Mesodermal cell (in vitro differentiated cells): ENCODE results near the gene SORCS2.

Experiments used
- H3K27ac ChIP-seq: 2 replicates; pipeline ENCODE4 v1.7.0; 2013; ENCODE audit warnings: mild to moderate bottlenecking, low read depth, low read length, moderate library complexity; ENCODE audit not compliant: severe bottlenecking
- H3K36me3 ChIP-seq: 2 replicates; pipeline ENCODE4 v1.7.1; 2013; ENCODE audit warnings: mild to moderate bottlenecking, low read length, moderate library complexity; ENCODE audit not compliant: control insufficient read depth, insufficient read depth
- H3K4me1 ChIP-seq: one replicate; pipeline ENCODE4 v1.7.1; 2013; ENCODE audit warnings: mild to moderate bottlenecking, low read length; ENCODE audit not compliant: insufficient read depth, control insufficient read depth, poor library complexity, severe bottlenecking
- H3K4me3 ChIP-seq: 2 replicates; pipeline ENCODE4 v1.7.0; 2013; ENCODE audit warnings: low read length, control low read depth, mild to moderate bottlenecking; ENCODE audit not compliant: insufficient read depth, poor library complexity, severe bottlenecking; ENCODE audit errors: extremely low read depth
- H3K9me3 ChIP-seq: 2 replicates; pipeline ENCODE4 v1.7.1; 2013; ENCODE audit warnings: mild to moderate bottlenecking, low read length, moderate library complexity; ENCODE audit not compliant: control insufficient read depth
- WGBS, 2 experiments: methylation state at CpG; one replicate each; pipeline ENCODE4 v1.1.5; 2013; ENCODE audit warnings: missing lambda C conversion rate in 2 of 2; ENCODE audit not compliant: insufficient coverage in 2 of 2; 5-methylcytosine and 5-hydroxymethylcytosine counted together

The SORCS2 gene

GRCh38 chr4:7627251-7628250 lies 435.2 kb downstream of the SORCS2 start:
- Histone ChIP-seq H3K27ac (no peak overlapping the region), H3K9me3 (peaks cover 7% of the 10 kb centered on the region), H3K36me3 (no peaks in the 10 kb centered on the region), H3K4me1 (peaks cover 25% of the 10 kb centered on the region), H3K4me3 (no peak overlapping the region)
- 88 to 97% methylated on average over 10 to 16 of the region's 18 CpGs for WGBS, 2 experiments

- WGBS, 2 experiments, result 80 to 92% methylated on average over 5 to 8 of the region's 10 CpGs
- Histone ChIP-seq H3K4me1 (peaks cover 26% of the 10 kb centered on the region), H3K9me3 (peaks cover 7% of the 10 kb centered on the region), H3K27ac (no peak overlapping the region), H3K36me3 (no peaks in the 10 kb centered on the region), H3K4me3 (no peak overlapping the region)
These were observed 436.1 kb downstream of the SORCS2 start for GRCh38 chr4:7628432-7628831.

GRCh38 chr4:7629501-7630254 lies 437.3 kb downstream of the SORCS2 start:
- no peak overlapping the region for H3K4me3 ChIP-seq
- H3K36me3 ChIP-seq, result no peaks in the 10 kb centered on the region
- no peak overlapping the region for H3K27ac ChIP-seq
- peaks cover 26% of the 10 kb centered on the region for H3K4me1 ChIP-seq
- WGBS, 2 experiments, result 94 to 100% methylated on average over 9 to 11 of the region's 13 CpGs
- H3K9me3 ChIP-seq, result peaks cover 7% of the 10 kb centered on the region

DNA sequence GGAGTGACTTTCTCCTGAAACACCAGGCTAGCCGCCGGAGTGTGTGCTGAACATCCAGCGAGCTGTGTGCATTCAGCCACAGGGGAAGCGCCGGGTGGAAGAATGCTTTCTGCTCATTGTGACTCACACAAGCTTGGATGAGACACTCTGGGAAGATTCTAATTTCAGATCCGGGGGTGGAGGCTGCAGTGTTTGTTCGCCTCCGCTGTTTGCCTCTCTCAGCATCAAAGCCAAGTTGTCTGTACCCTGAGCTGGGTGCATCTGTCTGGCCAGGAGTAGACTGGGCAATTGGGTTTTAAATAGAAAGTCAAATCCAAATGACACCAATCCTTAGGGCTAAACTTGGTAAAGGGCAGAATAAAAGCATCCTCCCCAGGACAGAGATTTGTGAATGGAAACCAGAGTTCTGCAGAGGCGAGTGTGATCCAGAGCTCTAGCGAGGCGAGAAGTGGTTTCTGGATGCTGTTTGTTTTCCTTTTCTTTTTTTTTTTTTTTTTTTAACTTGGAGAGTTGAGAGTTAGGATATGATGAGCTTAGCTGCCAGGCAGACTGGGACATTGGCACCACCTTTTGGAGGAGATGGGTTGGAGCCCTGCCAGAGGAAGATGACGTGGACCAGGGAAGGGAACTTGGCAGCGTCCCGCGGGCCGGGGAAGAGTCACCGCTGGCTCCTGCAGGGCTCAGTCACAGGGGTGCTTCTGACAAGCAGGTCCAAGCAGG lies 438.4 kb downstream of the SORCS2 start:
- Histone ChIP-seq H3K4me3 (no peak overlapping the region), H3K36me3 (no peaks in the 10 kb centered on the region), H3K9me3 (peaks cover 7% of the 10 kb centered on the region), H3K4me1 (peaks cover 26% of the 10 kb centered on the region), H3K27ac (peak overlapping the region; percentile 23)
- WGBS, 2 experiments, result 89 to 94% methylated on average over 14 to 17 of the region's 17 CpGs

GRCh38 chr4:7631288-7632014 lies 439.1 kb downstream of the SORCS2 start:
- H3K36me3 ChIP-seq, result no peaks in the 10 kb centered on the region

GRCh38 chr4:7632341-7632740 lies 440.0 kb downstream of the SORCS2 start:
- Histone ChIP-seq H3K4me3 (no peak overlapping the region), H3K27ac (no peak overlapping the region), H3K9me3 (peaks cover 7% of the 10 kb centered on the region), H3K4me1 (peaks cover 23% of the 10 kb centered on the region), H3K36me3 (no peaks in the 10 kb centered on the region)
- WGBS, 2 experiments, result 94 to 95% methylated on average over 9 to 12 of the region's 12 CpGs

More at GRCh38 chr4:7631288-7632014, 439.1 kb downstream of the SORCS2 start:
- Histone ChIP-seq H3K4me1 (peaks cover 25% of the 10 kb centered on the region), H3K4me3 (no peak overlapping the region), H3K9me3 (peaks cover 7% of the 10 kb centered on the region), H3K27ac (no peak overlapping the region)
- WGBS, 2 experiments, result 77 to 80% methylated on average over 7 to 9 of the region's 10 CpGs

GRCh38 chr4:7632971-7633370 lies 440.6 kb downstream of the SORCS2 start:
- Histone ChIP-seq H3K9me3 (peaks cover 7% of the 10 kb centered on the region), H3K4me3 (no peak overlapping the region), H3K36me3 (no peaks in the 10 kb centered on the region), H3K4me1 (peaks cover 23% of the 10 kb centered on the region), H3K27ac (no peak overlapping the region)
- WGBS, 2 experiments, result 86 to 91% methylated on average over 5 of the region's 5 CpGs

GRCh38 chr4:7634661-7635251 lies 442.4 kb downstream of the SORCS2 start:
- H3K4me3 ChIP-seq, result no peak overlapping the region
- H3K27ac ChIP-seq, result no peak overlapping the region
- peaks cover 23% of the 10 kb centered on the region for H3K4me1 ChIP-seq
- 91 to 92% methylated on average over 7 to 8 of the region's 12 CpGs for WGBS, 2 experiments
- H3K9me3 ChIP-seq, result peaks cover 6% of the 10 kb centered on the region
- no peaks in the 10 kb centered on the region for H3K36me3 ChIP-seq

GRCh38 chr4:7635445-7636239 lies 443.3 kb downstream of the SORCS2 start:
- H3K4me1 ChIP-seq, result peaks cover 14% of the 10 kb centered on the region
- H3K27ac ChIP-seq, result no peak overlapping the region
- no peak overlapping the region for H3K4me3 ChIP-seq
- 92 to 94% methylated on average over 21 to 25 of the region's 25 CpGs for WGBS, 2 experiments
- H3K36me3 ChIP-seq, result no peaks in the 10 kb centered on the region
- H3K9me3 ChIP-seq, result no peaks in the 10 kb centered on the region
